ENCODE results near the gene TNXB. TPM values are rescaled to one million over a fixed set of nuclear protein-coding genes. Genes with fewer than 3 reads are reported as not detected.

The TNXB gene
- total and polyA plus RNA-seq, 2 of the 4 experiments (the other 2 are of a cell fraction): 0.05 TPM; not detected in 1

DNA sequence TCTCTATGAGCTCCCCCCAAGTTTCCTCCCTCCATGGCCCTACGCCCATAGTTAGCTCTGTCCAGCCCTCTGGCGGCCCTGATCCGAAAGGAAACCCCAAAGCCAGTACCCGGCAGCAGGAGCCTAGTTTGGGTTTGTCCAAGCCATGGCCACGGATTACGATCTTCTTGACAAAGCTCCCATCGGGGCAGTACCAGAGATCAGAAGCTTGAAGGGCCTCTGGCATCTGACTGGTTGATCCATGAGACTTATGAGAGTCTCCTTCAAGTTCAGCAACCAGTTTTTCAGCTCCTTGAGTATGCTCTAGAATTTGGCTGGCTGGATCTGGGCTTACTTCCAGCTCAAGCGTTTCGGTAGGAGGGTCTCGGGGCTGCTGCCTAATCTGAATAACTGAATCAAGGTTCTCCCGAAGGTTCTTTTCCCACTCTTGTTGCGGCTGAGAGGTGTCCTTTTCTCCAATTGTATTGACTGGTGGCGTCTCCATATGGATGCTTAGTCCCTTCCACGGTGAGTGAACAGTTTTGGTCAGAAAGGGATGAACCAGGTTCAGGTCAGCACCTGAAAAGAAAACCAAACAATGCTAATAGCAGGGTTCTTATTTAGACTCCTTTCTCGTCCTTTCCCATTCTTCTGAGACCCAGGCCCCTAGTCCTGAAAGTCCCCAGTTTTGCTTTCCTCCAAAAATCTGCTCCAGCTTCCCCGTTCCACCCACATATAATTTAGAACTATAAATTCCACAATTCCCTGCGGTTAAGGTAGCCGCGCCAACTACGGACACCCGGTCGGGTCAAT lies 20.4 kb upstream of the TNXB start:
- H4K91ac ChIP-seq (ENCODE audit: insufficient read depth, low read depth, low read length): peak overlapping the region; percentile 73
- peaks cover 10% of the 10 kb centered on the region for H3K9me1 ChIP-seq (ENCODE audit: insufficient read depth, low read length)
- H2BK20ac ChIP-seq (ENCODE audit: low read depth, low read length): peak overlapping the region; percentile 59; the same call in 1 of the 2 replicates
- H3K9ac ChIP-seq (ENCODE audit: low read depth, low read length): peak overlapping the region; percentile 66
- H3K4ac ChIP-seq (ENCODE audit: low read depth, low read length): peak overlapping the region; percentile 86
- H3K14ac ChIP-seq (replicated peaks; ENCODE audit: low read depth, low read length): peak overlapping the region; percentile 87
- peak overlapping the region; percentile 72 for H3K4me3 ChIP-seq (ENCODE audit: insufficient read depth, low read depth, low read length)
- DNase-seq: no peak
- peaks cover 8% of the 10 kb centered on the region for H3K4me1 ChIP-seq (ENCODE audit: control insufficient read depth, insufficient read depth, low read length)
- dilution Hi-C loops (cut with HindIII; ENCODE audit: low sequenced_read_pairs, unreplicated experiment) (no loop called here), intact Hi-C loops (cut with micrococcal nuclease) (loop anchor here (1.0 kb wide), 1 partner anchor 66 kb away; no protein-coding TSS in a partner anchor), in situ Hi-C loops (cut with MboI; ENCODE audit: low sequenced_read_pairs) (no loop called here)
- peaks cover 31 to 40% of the 10 kb centered on the region in 2 experiments for H3K79me1 ChIP-seq (ENCODE audit: low read depth in 1 of 2, low read length in 2 of 2)
- CTCF ChIA-PET: interaction anchor here (2.4 kb wide), 1 partner anchor 11 kb away, joined by 12 read pairs; no protein-coding TSS in a partner anchor
- H3K27ac ChIP-seq (ENCODE audit: insufficient read depth, low read length): peak overlapping the region; percentile 84
- 72% methylated on average over 9 of the region's 22 CpGs; no CpG with 5 or more reads in 1 of the 2 experiments for WGBS, 2 experiments (ENCODE audit: extremely low coverage in 2 of 2, insufficient read length in 1 of 2)
- no peaks in the 10 kb centered on the region for H3K27me3 ChIP-seq (ENCODE audit: control insufficient read depth, insufficient read depth, low read length)
- TF ChIP-seq RFX5 (IDR thresholded peaks at IDR 0.05; ENCODE audit: low read depth, low read length) (no peak), SMC3 (IDR thresholded peaks at IDR 0.05; ENCODE audit: low read depth, low read length) (no peak), MXI1 (IDR thresholded peaks at IDR 0.05; ENCODE audit: borderline replicate concordance, low read depth, low read length) (no peak), MAFK (IDR thresholded peaks at IDR 0.05; ENCODE audit: low read depth, low read length) (no peak), FOS (IDR thresholded peaks at IDR 0.05; ENCODE audit: low read depth, low read length) (no peak), MAZ (IDR thresholded peaks at IDR 0.05; ENCODE audit: borderline replicate concordance, low read depth, low read length) (no peak), RAD21 (IDR thresholded peaks at IDR 0.05; ENCODE audit: low read length) (no peak)
- H3K9me3 ChIP-seq (ENCODE audit: control insufficient read depth, insufficient read depth, low read length): no peaks in the 10 kb centered on the region
- peak overlapping the region; percentile 51 for H4K5ac ChIP-seq (ENCODE audit: low read depth, low read length)
- peak overlapping the region; percentile 61 for H3K56ac ChIP-seq (ENCODE audit: extremely low read depth, insufficient read depth, low read length)
- H2BK5ac ChIP-seq (ENCODE audit: low read depth, low read length, poor library complexity, severe bottlenecking): peak overlapping the region; percentile 80
- H4K8ac ChIP-seq (ENCODE audit: low read depth in 2 of 2, low read length in 2 of 2): peak overlapping the region; percentile 83 to 88
- POLR2A ChIA-PET (ENCODE audit: unreplicated experiment): interaction anchor here (0.7 kb wide), 1 partner anchor 82 kb away, joined by 3 read pairs; no protein-coding TSS in a partner anchor
- H3K36me3 ChIP-seq (ENCODE audit: control insufficient read depth, insufficient read depth, low read length): peaks cover 3% of the 10 kb centered on the region; the same call in 1 of the 2 replicates
- no peaks in the 10 kb centered on the region for H4K20me1 ChIP-seq (ENCODE audit: insufficient read depth, low read length)
- H3K23ac ChIP-seq (ENCODE audit: low read depth, low read length): peak overlapping the region; percentile 75; the same call in 1 of the 2 replicates
- peak overlapping the region; percentile 85 for H2BK120ac ChIP-seq (ENCODE audit: low read depth, low read length)
- BruUV-seq (replicated peaks): no TSS peak
- ATAC-seq (ENCODE audit: low read depth): peak; percentile 4
- peak overlapping the region; percentile 87 for H2AK9ac ChIP-seq (replicated peaks; ENCODE audit: low read depth, low read length, poor library complexity)
- H2AK5ac ChIP-seq (ENCODE audit: low read depth, low read length): peak overlapping the region; percentile 31
- H2AFZ ChIP-seq (replicated peaks; ENCODE audit: low read length, poor library complexity): peak overlapping the region; percentile 97
- no peak overlapping the region for H2BK15ac ChIP-seq (ENCODE audit: low read depth, low read length)
- peak overlapping the region; percentile 88 for H3K4me2 ChIP-seq (ENCODE audit: low read depth, low read length)
- no peak overlapping the region for H3K18ac ChIP-seq (ENCODE audit: low read depth, low read length)
